Measurements from ENCODE around the gene ZSWIM1. TPM values are rescaled to one million over a fixed set of nuclear protein-coding genes. Genes with fewer than 3 reads are reported as not detected.

The ZSWIM1 gene
- total and polyA plus RNA-seq, 2 of the 13 experiments (the other 11 are each of a cell fraction or from before 2014, with no cell fraction given): 9.5 to 11.7 TPM

DNA sequence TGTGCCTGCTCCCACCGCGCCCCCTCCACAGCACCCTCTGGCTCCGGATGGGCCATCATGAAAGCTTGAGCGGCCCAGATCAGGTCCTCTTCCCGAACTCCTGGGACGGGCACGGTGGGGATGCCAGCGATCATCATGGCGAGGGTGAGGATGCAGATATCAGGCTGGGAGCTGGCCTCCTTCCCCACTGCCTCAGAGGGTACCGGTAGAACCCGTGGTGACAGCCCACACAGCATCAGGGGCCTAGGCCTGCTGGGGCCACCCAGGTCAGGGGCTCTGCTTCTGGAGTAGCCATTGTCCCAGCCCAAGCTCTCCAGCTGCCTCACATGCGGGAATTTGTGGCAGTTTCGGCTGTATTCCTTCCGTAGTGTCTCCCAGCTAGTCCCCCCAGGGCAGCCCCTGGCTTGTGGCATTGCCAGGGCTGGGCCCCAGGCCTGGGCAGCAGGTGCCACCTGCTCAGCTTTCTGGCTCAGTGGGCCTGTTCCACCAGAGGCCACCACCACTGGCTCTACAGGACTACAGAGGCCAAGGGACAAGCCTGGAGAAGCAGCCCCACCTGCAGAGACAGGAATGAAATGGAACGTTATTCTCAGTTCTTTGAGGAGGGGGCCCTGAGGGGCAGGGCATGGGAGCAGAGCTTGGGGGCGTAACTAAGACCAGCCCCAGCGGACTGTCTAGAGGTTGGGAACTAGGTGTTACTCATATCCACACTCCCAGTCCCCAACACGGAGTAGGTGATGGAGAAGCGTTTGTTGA is 5.7 kb downstream of the ZSWIM1 start (continued):
- TF ChIP-seq ZNF501 (CRISPR knock-in tag; IDR thresholded peaks at IDR 0.05): no peak
- TF ChIP-seq, protein P1, sequence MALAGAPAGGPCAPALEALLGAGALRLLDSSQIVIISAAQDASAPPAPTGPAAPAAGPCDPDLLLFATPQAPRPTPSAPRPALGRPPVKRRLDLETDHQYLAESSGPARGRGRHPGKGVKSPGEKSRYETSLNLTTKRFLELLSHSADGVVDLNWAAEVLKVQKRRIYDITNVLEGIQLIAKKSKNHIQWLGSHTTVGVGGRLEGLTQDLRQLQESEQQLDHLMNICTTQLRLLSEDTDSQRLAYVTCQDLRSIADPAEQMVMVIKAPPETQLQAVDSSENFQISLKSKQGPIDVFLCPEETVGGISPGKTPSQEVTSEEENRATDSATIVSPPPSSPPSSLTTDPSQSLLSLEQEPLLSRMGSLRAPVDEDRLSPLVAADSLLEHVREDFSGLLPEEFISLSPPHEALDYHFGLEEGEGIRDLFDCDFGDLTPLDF (CRISPR knock-in tag; IDR thresholded peaks at IDR 0.05): no peak
- TF ChIP-seq KMT2B (CRISPR knock-in tag; IDR thresholded peaks at IDR 0.05): no peak
- no peak for TF ChIP-seq ZNF616 (CRISPR knock-in tag; IDR thresholded peaks at IDR 0.05; ENCODE audit: low read depth)
- TF ChIP-seq ZNF282 (IDR thresholded peaks at IDR 0.05; ENCODE audit: partially characterized antibody): no peak
- TF ChIP-seq ARNT2 (CRISPR knock-in tag; IDR thresholded peaks at IDR 0.05; ENCODE audit: low read depth): no peak
- TF ChIP-seq, protein P2, sequence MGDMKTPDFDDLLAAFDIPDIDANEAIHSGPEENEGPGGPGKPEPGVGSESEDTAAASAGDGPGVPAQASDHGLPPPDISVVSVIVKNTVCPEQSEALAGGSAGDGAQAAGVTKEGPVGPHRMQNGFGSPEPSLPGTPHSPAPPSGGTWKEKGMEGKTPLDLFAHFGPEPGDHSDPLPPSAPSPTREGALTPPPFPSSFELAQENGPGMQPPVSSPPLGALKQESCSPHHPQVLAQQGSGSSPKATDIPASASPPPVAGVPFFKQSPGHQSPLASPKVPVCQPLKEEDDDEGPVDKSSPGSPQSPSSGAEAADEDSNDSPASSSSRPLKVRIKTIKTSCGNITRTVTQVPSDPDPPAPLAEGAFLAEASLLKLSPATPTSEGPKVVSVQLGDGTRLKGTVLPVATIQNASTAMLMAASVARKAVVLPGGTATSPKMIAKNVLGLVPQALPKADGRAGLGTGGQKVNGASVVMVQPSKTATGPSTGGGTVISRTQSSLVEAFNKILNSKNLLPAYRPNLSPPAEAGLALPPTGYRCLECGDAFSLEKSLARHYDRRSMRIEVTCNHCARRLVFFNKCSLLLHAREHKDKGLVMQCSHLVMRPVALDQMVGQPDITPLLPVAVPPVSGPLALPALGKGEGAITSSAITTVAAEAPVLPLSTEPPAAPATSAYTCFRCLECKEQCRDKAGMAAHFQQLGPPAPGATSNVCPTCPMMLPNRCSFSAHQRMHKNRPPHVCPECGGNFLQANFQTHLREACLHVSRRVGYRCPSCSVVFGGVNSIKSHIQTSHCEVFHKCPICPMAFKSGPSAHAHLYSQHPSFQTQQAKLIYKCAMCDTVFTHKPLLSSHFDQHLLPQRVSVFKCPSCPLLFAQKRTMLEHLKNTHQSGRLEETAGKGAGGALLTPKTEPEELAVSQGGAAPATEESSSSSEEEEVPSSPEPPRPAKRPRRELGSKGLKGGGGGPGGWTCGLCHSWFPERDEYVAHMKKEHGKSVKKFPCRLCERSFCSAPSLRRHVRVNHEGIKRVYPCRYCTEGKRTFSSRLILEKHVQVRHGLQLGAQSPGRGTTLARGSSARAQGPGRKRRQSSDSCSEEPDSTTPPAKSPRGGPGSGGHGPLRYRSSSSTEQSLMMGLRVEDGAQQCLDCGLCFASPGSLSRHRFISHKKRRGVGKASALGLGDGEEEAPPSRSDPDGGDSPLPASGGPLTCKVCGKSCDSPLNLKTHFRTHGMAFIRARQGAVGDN (CRISPR knock-in tag; IDR thresholded peaks at IDR 0.05): peak; percentile 38
- no peak for TF ChIP-seq KLF11 (CRISPR knock-in tag; IDR thresholded peaks at IDR 0.05)
- TF ChIP-seq MTA1 (CRISPR knock-in tag; IDR thresholded peaks at IDR 0.05; ENCODE audit: borderline replicate concordance): peak; percentile 49; the same call in 1 of the 2 replicates
- TF ChIP-seq ZNF333 (CRISPR knock-in tag; IDR thresholded peaks at IDR 0.05; ENCODE audit: borderline replicate concordance): no peak
- no peak for TF ChIP-seq NFYB (CRISPR knock-in tag; IDR thresholded peaks at IDR 0.05)
- TF ChIP-seq ZNF569 (CRISPR knock-in tag; IDR thresholded peaks at IDR 0.05; ENCODE audit: borderline replicate concordance): no peak
- no peak for TF ChIP-seq ZNF317 (CRISPR knock-in tag; IDR thresholded peaks at IDR 0.05)
- TF ChIP-seq STAG1 (CRISPR knock-in tag; IDR thresholded peaks at IDR 0.05): peak; percentile 29; the same call in 1 of the 2 replicates
- no peak for TF ChIP-seq ZNF275 (CRISPR knock-in tag; IDR thresholded peaks at IDR 0.05; ENCODE audit: borderline replicate concordance)
- TF ChIP-seq ZNF292 (CRISPR knock-in tag; IDR thresholded peaks at IDR 0.05; ENCODE audit: borderline replicate concordance, low read depth): no peak
- TF ChIP-seq, protein P3, sequence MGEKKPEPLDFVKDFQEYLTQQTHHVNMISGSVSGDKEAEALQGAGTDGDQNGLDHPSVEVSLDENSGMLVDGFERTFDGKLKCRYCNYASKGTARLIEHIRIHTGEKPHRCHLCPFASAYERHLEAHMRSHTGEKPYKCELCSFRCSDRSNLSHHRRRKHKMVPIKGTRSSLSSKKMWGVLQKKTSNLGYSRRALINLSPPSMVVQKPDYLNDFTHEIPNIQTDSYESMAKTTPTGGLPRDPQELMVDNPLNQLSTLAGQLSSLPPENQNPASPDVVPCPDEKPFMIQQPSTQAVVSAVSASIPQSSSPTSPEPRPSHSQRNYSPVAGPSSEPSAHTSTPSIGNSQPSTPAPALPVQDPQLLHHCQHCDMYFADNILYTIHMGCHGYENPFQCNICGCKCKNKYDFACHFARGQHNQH (CRISPR knock-in tag; IDR thresholded peaks at IDR 0.05): no peak
- TF ChIP-seq SMARCC2 (IDR thresholded peaks at IDR 0.05): no peak
- TF ChIP-seq, protein P4, sequence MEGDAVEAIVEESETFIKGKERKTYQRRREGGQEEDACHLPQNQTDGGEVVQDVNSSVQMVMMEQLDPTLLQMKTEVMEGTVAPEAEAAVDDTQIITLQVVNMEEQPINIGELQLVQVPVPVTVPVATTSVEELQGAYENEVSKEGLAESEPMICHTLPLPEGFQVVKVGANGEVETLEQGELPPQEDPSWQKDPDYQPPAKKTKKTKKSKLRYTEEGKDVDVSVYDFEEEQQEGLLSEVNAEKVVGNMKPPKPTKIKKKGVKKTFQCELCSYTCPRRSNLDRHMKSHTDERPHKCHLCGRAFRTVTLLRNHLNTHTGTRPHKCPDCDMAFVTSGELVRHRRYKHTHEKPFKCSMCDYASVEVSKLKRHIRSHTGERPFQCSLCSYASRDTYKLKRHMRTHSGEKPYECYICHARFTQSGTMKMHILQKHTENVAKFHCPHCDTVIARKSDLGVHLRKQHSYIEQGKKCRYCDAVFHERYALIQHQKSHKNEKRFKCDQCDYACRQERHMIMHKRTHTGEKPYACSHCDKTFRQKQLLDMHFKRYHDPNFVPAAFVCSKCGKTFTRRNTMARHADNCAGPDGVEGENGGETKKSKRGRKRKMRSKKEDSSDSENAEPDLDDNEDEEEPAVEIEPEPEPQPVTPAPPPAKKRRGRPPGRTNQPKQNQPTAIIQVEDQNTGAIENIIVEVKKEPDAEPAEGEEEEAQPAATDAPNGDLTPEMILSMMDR (CRISPR knock-in tag; IDR thresholded peaks at IDR 0.05): peak; percentile 26
- 0 out of 2 replicates have a peak, but pooled peaks have one; percentile 23 for TF ChIP-seq ZNF83 (CRISPR knock-in tag; IDR thresholded peaks at IDR 0.05; ENCODE audit: borderline replicate concordance)
